H9 (cell line): ENCODE results near the gene OR2AT4. TPM values are rescaled to one million over a fixed set of nuclear protein-coding genes. Genes with fewer than 3 reads are reported as not detected.

Experiments used
- DNase-seq: peaks from one replicate; pipeline ENCODE4 v3.0.0-alpha.2; 2017
- H2AFZ ChIP-seq: one replicate; pipeline ENCODE4 v1.6.1; 2013; ENCODE audit warnings: mild to moderate bottlenecking, low read length, control low read depth, moderate library complexity
- H2AK5ac ChIP-seq: 2 replicates; pipeline ENCODE4 v1.6.1; 2013; ENCODE audit warnings: low read length, control low read depth, mixed read lengths; ENCODE audit not compliant: insufficient read length
- H2BK120ac ChIP-seq: one replicate; pipeline ENCODE4 v1.6.1; 2013; ENCODE audit warnings: low read depth, mild to moderate bottlenecking, low read length, control low read depth, inconsistent platforms; ENCODE audit not compliant: poor library complexity, severe bottlenecking
- H2BK12ac ChIP-seq: 2 replicates; pipeline ENCODE4 v1.6.1; 2013; ENCODE audit warnings: low read length, control low read depth, mixed read lengths, low read depth; ENCODE audit not compliant: insufficient read length
- H2BK15ac ChIP-seq: 2 replicates; pipeline ENCODE4 v1.6.1; 2013; ENCODE audit warnings: low read depth, low read length, control low read depth
- H2BK20ac ChIP-seq: one replicate; pipeline ENCODE4 v1.6.1; 2013; ENCODE audit warnings: low read depth, mild to moderate bottlenecking, low read length, control low read depth, inconsistent platforms; ENCODE audit not compliant: poor library complexity, severe bottlenecking
- H2BK5ac ChIP-seq: 2 replicates; pipeline ENCODE4 v1.6.1; 2013; ENCODE audit warnings: low read length, control low read depth, mixed read lengths; ENCODE audit not compliant: insufficient read length
- H3K14ac ChIP-seq: 2 replicates; pipeline ENCODE4 v1.6.1; 2013; ENCODE audit warnings: low read length, control low read depth; ENCODE audit not compliant: insufficient read depth
- H3K18ac ChIP-seq: 2 replicates; pipeline ENCODE4 v1.6.1; 2013; ENCODE audit warnings: low read depth, mild to moderate bottlenecking, mixed read lengths, low read length, control low read depth; ENCODE audit not compliant: insufficient read length
- H3K23ac ChIP-seq: 2 replicates; pipeline ENCODE4 v1.6.1; 2013; ENCODE audit warnings: low read length, control low read depth, mixed read lengths, low read depth; ENCODE audit not compliant: insufficient read length
- H3K23me2 ChIP-seq: 2 replicates; pipeline ENCODE4 v1.6.1; 2013; ENCODE audit warnings: low read depth, mild to moderate bottlenecking, mixed read lengths, low read length, control low read depth; ENCODE audit not compliant: insufficient read length, poor library complexity, severe bottlenecking
- H3K27ac ChIP-seq: 2 replicates; pipeline ENCODE4 v1.5.1; 2013; ENCODE audit warnings: low read length, control low read depth, mixed read lengths, low read depth; ENCODE audit not compliant: insufficient read length
- H3K27me3 ChIP-seq: 2 replicates; pipeline ENCODE4 v1.6.1; 2013; ENCODE audit warnings: low read length, control low read depth, inconsistent platforms; ENCODE audit not compliant: insufficient read depth
- H3K4ac ChIP-seq: 2 replicates; pipeline ENCODE4 v1.6.1; 2013; ENCODE audit warnings: low read depth, mild to moderate bottlenecking, control low read depth, inconsistent platforms, low read length, moderate library complexity
- H3K4me1 ChIP-seq: 2 replicates; pipeline ENCODE4 v1.6.1; 2013; ENCODE audit warnings: low read length, control low read depth, inconsistent platforms; ENCODE audit not compliant: insufficient read depth
- H3K4me2 ChIP-seq: 2 replicates; pipeline ENCODE4 v1.6.1; 2013; ENCODE audit warnings: low read length, control low read depth, mixed read lengths; ENCODE audit not compliant: insufficient read length, insufficient read depth
- H3K56ac ChIP-seq: 2 replicates; pipeline ENCODE4 v1.6.1; 2013; ENCODE audit warnings: low read depth, mild to moderate bottlenecking, mixed read lengths, low read length, control low read depth; ENCODE audit not compliant: insufficient read length
- H3K79me1 ChIP-seq: 2 replicates; pipeline ENCODE4 v1.6.1; 2013; ENCODE audit warnings: low read depth, mild to moderate bottlenecking, moderate library complexity, low read length, control low read depth, inconsistent platforms; ENCODE audit not compliant: insufficient read depth, poor library complexity, severe bottlenecking
- H3K79me2 ChIP-seq: 2 replicates; pipeline ENCODE4 v1.6.1; 2013; ENCODE audit warnings: low read length, control low read depth, inconsistent platforms; ENCODE audit not compliant: insufficient read depth
- H3K9ac ChIP-seq: 2 replicates; pipeline ENCODE4 v1.6.1; 2013; ENCODE audit warnings: low read length, control low read depth, mixed read lengths; ENCODE audit not compliant: insufficient read length; ENCODE audit errors: extremely low read depth
- H3K9me3 ChIP-seq: one replicate; pipeline ENCODE4 v1.6.1; 2013; ENCODE audit warnings: low read depth, low read length, inconsistent platforms; ENCODE audit not compliant: control insufficient read depth
- H3T11ph ChIP-seq: one replicate; pipeline ENCODE4 v1.6.1; 2013; ENCODE audit warnings: mild to moderate bottlenecking, low read length, control low read depth, inconsistent platforms
- H4K20me1 ChIP-seq: one replicate; pipeline ENCODE4 v1.6.1; 2013; ENCODE audit not compliant: control insufficient read depth, insufficient read length, insufficient read depth
- H4K5ac ChIP-seq: 2 replicates; pipeline ENCODE4 v1.6.1; 2013; ENCODE audit warnings: low read depth, mild to moderate bottlenecking, mixed read lengths, low read length, control low read depth; ENCODE audit not compliant: insufficient read length
- H4K8ac ChIP-seq: replicated peaks from 2 replicates; pipeline ENCODE4 v1.6.1; 2013; ENCODE audit warnings: low read length, control low read depth, mixed read lengths, low read depth; ENCODE audit not compliant: insufficient read length
- H4K91ac ChIP-seq: 2 replicates; pipeline ENCODE4 v1.6.1; 2013; ENCODE audit warnings: low read depth, mild to moderate bottlenecking, moderate library complexity, mixed read lengths, low read length, control low read depth; ENCODE audit not compliant: insufficient read length
- H3K27ac Mint-ChIP-seq, 3 experiments: 2 replicates in 2 of 3; 3 replicates in 1 of 3; pipeline ENCODE4 v1.8.0; 2020 to 2021; ENCODE audit warnings: mixed read lengths in 3 of 3, mild to moderate bottlenecking in 1 of 3, moderate library complexity in 1 of 3
- H3K27me3 Mint-ChIP-seq: 2 replicates; pipeline ENCODE4 v1.8.0; 2021; ENCODE audit warnings: low read depth, mild to moderate bottlenecking, moderate library complexity, mixed read lengths
- H3K36me3 Mint-ChIP-seq, 3 experiments: 2 replicates in 2 of 3; 3 replicates in 1 of 3; pipeline ENCODE4 v1.8.0; 2020 to 2021; ENCODE audit warnings: low read depth in 3 of 3, mixed read lengths in 3 of 3; ENCODE audit not compliant: insufficient read depth in 1 of 3
- H3K4me1 Mint-ChIP-seq, 2 experiments: 2 replicates each; pipeline ENCODE4 v1.8.0; 2020; ENCODE audit warnings: mixed read lengths in 2 of 2
- H3K4me3 Mint-ChIP-seq, 2 experiments: 2 replicates in 1 of 2; 3 replicates in 1 of 2; pipeline ENCODE4 v1.8.0; 2020 to 2021; ENCODE audit warnings: mild to moderate bottlenecking in 2 of 2, mixed read lengths in 2 of 2, moderate library complexity in 1 of 2
- H3K9me3 Mint-ChIP-seq, 2 experiments: 2 replicates in 1 of 2; 3 replicates in 1 of 2; pipeline ENCODE4 v1.8.0; 2020; ENCODE audit warnings: mild to moderate bottlenecking in 2 of 2, mixed read lengths in 2 of 2, moderate library complexity in 1 of 2
- CTCF ChIP-seq: fragments of 200-600 bp; sonication (generic); conservative IDR thresholded peaks from 3 replicates; pipeline ENCODE4 v1.8.0; 2021; ENCODE audit warnings: antibody characterized with exemption, mild to moderate bottlenecking
- WGBS: extraction: QIAGEN DNeasy Blood & Tissue Kit; methylation state at CpG from one replicate; pipeline ENCODE4 v1.1.7; 2013; ENCODE audit warnings: missing lambda C conversion rate, low lambda C conversion rate, mixed read lengths; ENCODE audit not compliant: insufficient read length; ENCODE audit errors: extremely low coverage; 5-methylcytosine and 5-hydroxymethylcytosine counted together
- total RNA-seq: library from RNA; stranded (reverse); gene quantifications from 2 replicates; pipeline ENCODE4 v1.2.1, GENCODE V29; 2021

Gene OR2AT4
- total RNA-seq, 1 experiment from 2014 or later, result not detected

GRCh38 chr11:75112200-75112599, 15.5 kb upstream of the OR2AT4 start:
- H3K56ac ChIP-seq, result no peak overlapping the region

More at GRCh38 chr11:75112200-75112599, 15.5 kb upstream of the OR2AT4 start:
- H3K23me2 ChIP-seq, result no peaks in the 10 kb centered on the region
- no peaks in the 10 kb centered on the region for H4K20me1 ChIP-seq
- no peak overlapping the region for H3K27ac ChIP-seq
- H2BK12ac ChIP-seq, result no peak overlapping the region
- no peak overlapping the region for H3K4ac ChIP-seq
- peaks cover 5 to 6% of the 10 kb centered on the region in 2 experiments; a peak in 3 of 5 replicates for H3K9me3 Mint-ChIP-seq
- H2AK5ac ChIP-seq, result no peak overlapping the region
- H2BK120ac ChIP-seq, result no peak overlapping the region
- H3K79me2 ChIP-seq, result no peaks in the 10 kb centered on the region
- H2BK20ac ChIP-seq, result no peak overlapping the region
- no peak for DNase-seq
- no peaks in the 10 kb centered on the region for H3K79me1 ChIP-seq
- no peak overlapping the region for H3K4me3 Mint-ChIP-seq
- H3K27ac Mint-ChIP-seq, result no peak overlapping the region
- H3K23ac ChIP-seq, result no peak overlapping the region
- H3K27me3 Mint-ChIP-seq, result no peaks in the 10 kb centered on the region; the same call in none of the 2 replicates
- no peak for TF ChIP-seq CTCF
- no peak overlapping the region for H3K14ac ChIP-seq
- no peaks in the 10 kb centered on the region for H3K27me3 ChIP-seq
- WGBS, result no CpG with 5 or more reads among the region's 2 CpGs
- H4K5ac ChIP-seq, result no peak overlapping the region
- no peak overlapping the region for H3T11ph ChIP-seq
- no peak overlapping the region for H3K18ac ChIP-seq
- no peak overlapping the region for H3K4me2 ChIP-seq
- peaks cover 0 to 3% of the 10 kb centered on the region in 2 experiments; a peak in 1 of 4 replicates for H3K4me1 Mint-ChIP-seq
- H3K36me3 Mint-ChIP-seq, result no peaks in the 10 kb centered on the region; a peak in 1 of 7 replicates
- no peak overlapping the region for H2BK15ac ChIP-seq
- H4K91ac ChIP-seq, result no peak overlapping the region
- no peaks in the 10 kb centered on the region for H3K4me1 ChIP-seq
- no peak overlapping the region for H3K9ac ChIP-seq
- H3K9me3 ChIP-seq, result no peaks in the 10 kb centered on the region
- H4K8ac ChIP-seq, result no peak overlapping the region
- H2BK5ac ChIP-seq, result no peak overlapping the region
- H2AFZ ChIP-seq, result no peak overlapping the region
